DMS79 (cell line): ENCODE measurements around the gene CNDP1.

ENCODE experiments used
- DNase-seq: peaks from one replicate; lab custom pipeline; 2025; lab: John Stamatoyannopoulos, UW

The CNDP1 gene

GRCh38 chr18:74506448-74507084 is 27.7 kb upstream of the CNDP1 start:
- DNase-seq = no peak

GRCh38 chr18:74507097-74507881 is 27.0 kb upstream of the CNDP1 start:
- no peak for DNase-seq

GRCh38 chr18:74507927-74508326 is 26.4 kb upstream of the CNDP1 start:
- no peak for DNase-seq

- no peak for DNase-seq
Observed at GRCh38 chr18:74508366-74508765, 25.9 kb upstream of the CNDP1 start.

- no peak for DNase-seq
Observed at GRCh38 chr18:74508821-74509225, 25.5 kb upstream of the CNDP1 start.

DNA sequence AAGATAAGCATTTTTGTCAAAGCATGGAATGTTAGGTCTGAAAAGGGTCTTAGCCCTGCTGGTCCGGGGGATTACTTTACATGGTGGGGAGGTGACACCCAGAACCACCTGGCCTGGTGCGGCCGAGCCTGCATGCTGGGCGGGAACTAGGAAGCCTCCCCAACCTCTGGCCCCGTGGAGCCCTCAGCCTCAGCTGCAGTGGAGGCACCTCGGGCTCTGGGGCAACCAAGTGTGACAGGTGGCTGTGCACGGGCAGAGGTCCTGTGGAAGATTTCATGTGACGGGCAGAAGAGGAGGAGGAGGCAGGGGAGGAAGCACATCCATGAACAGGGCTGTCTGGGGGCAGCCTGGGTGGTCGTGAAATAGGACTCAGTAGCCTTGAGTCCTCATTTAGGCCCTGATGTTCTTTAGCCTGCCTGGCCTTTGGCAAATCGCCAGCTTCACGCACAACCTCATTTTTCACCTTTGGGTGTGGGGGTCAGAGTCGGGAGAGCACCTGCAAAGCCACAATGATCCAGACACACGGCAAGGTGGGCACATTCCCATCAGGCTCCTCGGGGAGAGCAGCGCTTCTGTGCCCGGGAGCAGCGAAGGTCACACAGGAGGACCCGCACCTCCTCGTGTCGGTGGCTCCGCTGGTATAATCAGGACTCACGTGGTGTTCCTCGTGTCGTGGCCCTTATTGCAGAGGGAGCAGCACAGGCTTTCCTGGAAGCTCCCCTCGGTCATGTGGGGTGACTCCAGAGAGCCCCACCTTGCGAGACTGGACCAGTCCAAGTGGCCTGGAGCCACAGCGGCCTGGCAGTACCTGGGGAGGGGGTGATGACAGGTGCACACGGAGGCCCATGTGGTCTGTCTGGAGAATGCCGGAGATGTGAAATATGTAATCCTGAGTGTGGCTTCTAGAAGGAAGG is 24.2 kb upstream of the CNDP1 start:
- no peak for DNase-seq

GRCh38 chr18:74510770-74511095 is 23.6 kb upstream of the CNDP1 start:
- DNase-seq = no peak

DNA sequence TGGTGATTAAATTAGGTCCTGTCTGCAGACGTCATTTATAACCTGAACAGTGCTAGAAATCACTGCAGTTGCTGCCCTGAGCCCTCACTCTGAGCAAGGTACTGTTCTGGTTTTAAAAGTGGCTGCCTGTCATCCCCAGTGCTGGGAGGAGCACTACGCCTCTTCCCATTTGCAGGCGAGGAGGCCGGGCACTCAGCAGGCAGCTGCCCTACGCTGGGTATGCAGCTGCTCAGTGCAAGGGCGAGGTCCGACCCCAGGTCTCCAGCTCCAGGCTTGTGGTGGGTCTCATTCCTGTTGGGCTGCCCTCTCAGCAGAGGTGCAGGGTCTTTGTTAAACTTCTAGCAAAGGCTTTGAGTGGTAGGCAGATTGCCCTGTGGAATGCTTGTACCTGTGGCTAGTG is 22.5 kb upstream of the CNDP1 start:
- DNase-seq = no peak

GRCh38 chr18:74512321-74513053 is 21.8 kb upstream of the CNDP1 start:
- DNase-seq = no peak

DNA sequence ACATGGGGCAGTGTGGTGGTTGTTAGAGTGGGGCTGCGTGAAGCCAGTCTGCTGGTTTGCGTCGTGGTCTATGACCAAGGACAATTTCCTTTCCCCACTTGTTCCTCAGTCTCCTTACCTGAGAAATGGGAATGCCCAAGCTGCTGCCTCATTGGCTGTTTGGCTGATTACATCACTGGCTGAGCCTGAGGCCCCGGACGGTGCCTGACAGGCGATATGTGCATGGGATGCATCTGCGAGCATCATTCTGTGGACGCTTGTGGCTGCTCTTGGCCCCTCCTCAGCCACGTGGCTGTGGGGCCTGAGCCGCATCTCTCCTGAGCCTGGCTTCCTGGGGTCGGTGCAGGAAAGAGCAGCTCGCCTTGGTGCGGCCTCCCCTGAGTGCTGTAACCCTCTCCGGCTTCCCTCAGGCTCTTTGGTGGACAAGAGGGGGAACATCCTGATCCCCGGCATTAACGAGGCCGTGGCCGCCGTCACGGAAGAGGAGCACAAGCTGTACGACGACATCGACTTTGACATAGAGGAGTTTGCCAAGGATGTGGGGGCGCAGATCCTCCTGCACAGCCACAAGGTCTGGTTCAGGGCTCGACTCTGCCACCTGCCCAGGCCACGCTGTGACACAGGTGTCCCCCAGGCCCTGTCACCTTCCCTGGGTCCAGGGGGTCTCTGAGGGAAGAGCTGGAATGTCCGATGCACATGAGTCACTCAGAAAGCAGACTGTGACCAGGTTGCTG is 21.0 kb upstream of the CNDP1 start:
- no peak for DNase-seq

DNA sequence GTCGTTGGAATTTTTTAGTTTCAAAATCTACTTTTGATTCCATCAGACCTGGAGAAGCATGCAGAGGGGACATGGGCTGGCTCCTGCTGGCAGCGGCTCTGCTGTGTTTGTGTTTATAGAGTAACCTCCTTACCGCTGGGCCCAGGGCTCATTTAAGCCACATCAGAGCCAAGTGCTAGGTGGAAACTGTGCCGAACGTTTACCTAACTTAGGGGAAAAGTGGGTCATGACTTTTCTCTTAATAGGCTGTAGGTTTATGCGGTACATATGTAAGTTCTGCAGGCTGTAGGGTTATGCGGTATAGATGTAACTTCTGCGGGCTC is 20.5 kb upstream of the CNDP1 start:
- DNase-seq = no peak

DNA sequence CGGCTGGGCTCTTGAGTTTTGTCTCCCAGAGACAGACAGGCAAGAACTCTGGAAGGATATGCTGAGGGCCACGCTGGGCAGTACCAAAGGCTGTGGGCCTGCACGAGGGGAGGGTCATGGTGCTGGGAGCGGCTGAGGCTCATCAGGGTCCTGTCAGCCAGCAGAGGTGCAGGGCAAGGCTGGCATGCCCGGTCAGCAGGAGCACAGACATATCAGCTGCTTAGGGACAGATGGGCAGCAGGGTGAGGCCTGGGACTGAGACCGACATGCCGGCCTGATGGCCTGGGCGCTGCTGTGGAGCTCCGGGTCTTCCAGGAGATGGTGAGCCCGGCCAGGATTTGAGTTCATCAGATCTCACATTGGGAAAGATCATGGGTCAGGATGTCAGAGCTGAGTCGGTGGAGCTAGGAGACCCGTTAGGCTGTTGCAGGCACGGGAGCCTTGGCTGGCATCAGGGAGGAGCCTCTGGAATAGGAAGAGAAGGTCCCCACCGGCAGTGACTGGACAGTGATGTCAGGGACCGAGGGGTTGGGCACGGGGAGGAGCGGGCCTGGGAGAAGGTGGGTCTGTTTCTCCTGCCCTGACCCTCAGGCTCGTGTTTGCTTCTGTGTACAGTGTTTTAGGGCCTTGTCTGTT is 19.3 kb upstream of the CNDP1 start:
- DNase-seq = no peak

GRCh38 chr18:74515620-74516231 is 18.6 kb upstream of the CNDP1 start:
- no peak for DNase-seq

DNA sequence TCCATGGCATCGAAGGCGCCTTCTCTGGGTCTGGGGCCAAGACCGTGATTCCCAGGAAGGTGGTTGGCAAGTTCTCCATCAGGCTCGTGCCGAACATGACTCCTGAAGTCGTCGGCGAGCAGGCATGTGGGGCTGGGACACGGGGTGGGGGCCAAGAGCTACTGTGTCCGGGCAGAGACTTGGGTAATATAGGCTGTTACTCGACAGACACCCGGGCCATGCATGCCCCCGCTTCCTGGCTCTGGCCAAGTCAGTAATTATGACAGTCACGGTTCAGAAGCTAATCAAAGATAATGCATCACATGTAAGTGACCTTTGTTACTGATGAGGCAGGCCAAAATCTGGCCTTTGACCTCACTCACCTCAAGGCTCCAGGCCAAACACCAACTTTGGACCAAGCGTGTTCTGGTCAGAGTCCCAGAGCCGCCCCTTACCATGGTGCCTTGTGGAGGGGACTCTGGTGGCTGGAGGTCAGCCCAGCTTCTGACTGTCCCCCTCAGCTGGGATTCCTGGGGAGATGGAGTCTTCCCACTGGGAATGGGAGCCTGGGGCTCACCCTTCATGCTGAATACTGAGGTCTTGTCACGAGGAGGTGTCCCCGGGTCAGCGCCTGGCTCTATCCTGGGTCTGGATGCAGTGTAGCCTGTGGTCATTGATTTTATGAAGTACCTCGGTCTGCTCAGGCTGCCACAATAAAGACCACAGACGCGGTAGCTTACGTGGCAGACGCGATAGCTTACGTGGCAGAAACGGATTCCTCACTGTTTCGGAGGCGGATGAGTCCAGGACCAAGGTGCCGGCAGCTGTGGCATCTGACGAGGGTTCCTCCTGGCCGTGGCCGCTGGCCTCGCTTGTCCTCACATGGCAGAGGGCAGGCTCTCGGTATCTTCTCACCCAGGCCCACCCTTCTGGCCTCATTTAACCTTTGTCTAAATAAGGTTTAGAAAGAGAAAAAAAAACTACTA is 17.7 kb upstream of the CNDP1 start:
- no peak for DNase-seq

DNA sequence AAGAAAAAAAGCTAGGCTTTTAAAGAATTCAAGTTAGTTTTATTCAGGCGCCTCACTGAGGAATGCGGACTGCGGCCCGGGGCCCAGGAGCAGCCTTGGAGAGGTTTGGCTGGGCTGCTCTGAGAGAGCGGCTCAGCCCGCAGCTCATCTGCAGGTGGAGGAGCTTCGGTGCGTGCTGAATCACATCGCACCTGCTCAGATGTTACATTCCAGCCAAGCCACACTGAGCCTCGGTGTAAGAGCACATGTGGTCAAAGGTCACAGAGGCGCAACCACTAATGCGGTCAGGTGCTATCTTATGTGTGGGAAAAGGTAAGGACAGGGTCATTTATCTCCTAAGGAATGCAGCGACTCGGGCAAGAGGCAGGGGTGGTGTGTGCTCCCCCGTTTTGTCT is 17.1 kb upstream of the CNDP1 start:
- DNase-seq = no peak

GRCh38 chr18:74518456-74519295 is 15.6 kb upstream of the CNDP1 start:
- no peak for DNase-seq

DNA sequence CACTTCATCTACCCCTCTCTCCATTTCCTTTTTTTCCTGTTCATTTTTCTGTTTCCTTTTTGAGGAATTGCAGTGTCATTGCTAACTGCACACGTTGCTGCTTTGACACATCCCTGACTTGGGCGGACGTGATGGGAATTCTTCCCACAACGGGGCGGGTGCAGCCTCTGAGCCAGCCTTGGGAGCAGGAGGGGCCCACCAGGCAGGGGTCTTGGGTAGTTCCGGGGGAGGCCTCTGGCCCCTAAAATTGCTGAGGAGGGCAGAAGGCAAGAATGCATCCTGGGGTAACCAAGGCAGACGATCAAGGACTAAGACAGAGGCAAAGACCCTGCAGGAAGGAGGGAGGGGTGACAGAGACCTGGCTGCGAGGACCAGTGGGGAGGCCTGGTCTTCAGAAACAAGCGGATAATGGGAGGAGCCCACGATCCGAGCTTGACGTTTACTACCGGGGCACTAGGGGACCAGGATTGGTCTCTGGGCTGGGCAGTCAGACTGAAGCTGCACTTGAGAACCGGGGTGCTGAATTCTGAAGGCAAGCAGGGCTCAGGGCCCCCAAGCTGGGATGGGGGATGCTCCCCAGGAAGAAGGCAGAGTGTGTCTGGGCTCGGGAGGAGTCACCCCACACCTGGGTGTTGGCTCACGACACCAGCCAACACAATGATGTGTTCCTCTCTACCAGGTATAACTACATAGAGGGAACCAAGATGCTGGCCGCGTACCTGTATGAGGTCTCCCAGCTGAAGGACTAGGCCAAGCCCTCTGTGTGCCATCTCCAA is 14.8 kb upstream of the CNDP1 start:
- DNase-seq = no peak
